ENCODE measurements around the gene COA6.

GRCh38 chr1:234413485-234413884 lies 40.2 kb downstream of the COA6 start:
- no peak for TF ChIP-seq POLR2A (IDR thresholded peaks at IDR 0.05)
- no peak for TF ChIP-seq CTCF (IDR thresholded peaks at IDR 0.05)

Measured in thyroid gland (tissue), 4 donors.